ENCODE results near the gene DEFB132.

DNA sequence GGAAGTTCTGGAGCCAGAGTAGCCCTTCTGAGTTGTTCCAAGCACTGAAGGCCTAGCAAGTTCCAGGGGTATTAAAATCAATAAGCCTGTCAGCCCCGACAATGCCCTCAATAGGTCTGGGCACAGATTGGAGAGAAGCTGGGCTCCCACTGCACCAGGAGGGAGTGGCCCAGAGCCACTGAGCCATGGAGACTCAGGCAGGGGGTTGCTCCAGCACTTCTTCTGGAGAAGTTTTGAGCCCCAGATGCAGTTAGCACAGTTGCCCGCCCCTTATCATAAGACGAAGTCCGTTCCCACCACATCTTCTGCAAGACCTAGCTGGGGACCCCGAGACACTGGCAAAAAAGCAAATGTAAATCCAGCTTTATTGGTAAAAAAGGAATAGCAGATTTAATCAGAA is 13.0 kb downstream of the DEFB132 start:
- TF ChIP-seq, protein P1, sequence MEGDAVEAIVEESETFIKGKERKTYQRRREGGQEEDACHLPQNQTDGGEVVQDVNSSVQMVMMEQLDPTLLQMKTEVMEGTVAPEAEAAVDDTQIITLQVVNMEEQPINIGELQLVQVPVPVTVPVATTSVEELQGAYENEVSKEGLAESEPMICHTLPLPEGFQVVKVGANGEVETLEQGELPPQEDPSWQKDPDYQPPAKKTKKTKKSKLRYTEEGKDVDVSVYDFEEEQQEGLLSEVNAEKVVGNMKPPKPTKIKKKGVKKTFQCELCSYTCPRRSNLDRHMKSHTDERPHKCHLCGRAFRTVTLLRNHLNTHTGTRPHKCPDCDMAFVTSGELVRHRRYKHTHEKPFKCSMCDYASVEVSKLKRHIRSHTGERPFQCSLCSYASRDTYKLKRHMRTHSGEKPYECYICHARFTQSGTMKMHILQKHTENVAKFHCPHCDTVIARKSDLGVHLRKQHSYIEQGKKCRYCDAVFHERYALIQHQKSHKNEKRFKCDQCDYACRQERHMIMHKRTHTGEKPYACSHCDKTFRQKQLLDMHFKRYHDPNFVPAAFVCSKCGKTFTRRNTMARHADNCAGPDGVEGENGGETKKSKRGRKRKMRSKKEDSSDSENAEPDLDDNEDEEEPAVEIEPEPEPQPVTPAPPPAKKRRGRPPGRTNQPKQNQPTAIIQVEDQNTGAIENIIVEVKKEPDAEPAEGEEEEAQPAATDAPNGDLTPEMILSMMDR (IDR thresholded peaks at IDR 0.05), result no peak
- TF ChIP-seq POLR2A (IDR thresholded peaks at IDR 0.05), result no peak

Measured in tibial nerve (tissue), 3 donors.